Small intestine (tissue), 7 donors: ENCODE results near the gene ZNF268. TPM values are rescaled to one million over a fixed set of nuclear protein-coding genes. Genes with fewer than 3 reads are reported as not detected.
"Not testable (repeated sequence)": the region's sequence is repeated elsewhere in the genome, so short reads cannot be mapped to it uniquely, and the experiment has no call there.

ENCODE experiments used
- DNase-seq, 2 donors: peaks; one replicate each; pipeline versions ENCODE4 v3.0.0 to v3.0.0-alpha.2; 2013
- FAIRE-seq: peaks from 2 replicates; lab custom pipeline; 2012; peaks lifted over from hg19 to GRCh38; lab: Jason Lieb, UNC
- H3K27ac ChIP-seq, 3 donors: one replicate each; pipeline ENCODE4 v1.5.1; 2013; ENCODE audit warnings: low read length in 2 of 3, mild to moderate bottlenecking in 2 of 3, control low read depth in 1 of 3, inconsistent platforms in 1 of 3, low read depth in 1 of 3, moderate library complexity in 1 of 3
- H3K27me3 ChIP-seq, 3 donors: one replicate each; pipeline ENCODE4 v1.6.1; 2013; ENCODE audit warnings: low read length in 3 of 3, inconsistent platforms in 1 of 3; ENCODE audit not compliant: control insufficient read depth in 3 of 3, insufficient read depth in 3 of 3
- H3K36me3 ChIP-seq, 3 donors: one replicate each; pipeline ENCODE4 v1.6.1; 2013; ENCODE audit warnings: low read length in 3 of 3, inconsistent platforms in 1 of 3, low read depth in 1 of 3, mild to moderate bottlenecking in 1 of 3, moderate library complexity in 1 of 3; ENCODE audit not compliant: control insufficient read depth in 3 of 3, insufficient read depth in 2 of 3
- H3K4me1 ChIP-seq, 3 donors: one replicate each; pipeline ENCODE4 v1.6.1; 2013; ENCODE audit warnings: low read length in 2 of 3, inconsistent platforms in 1 of 3, low read depth in 1 of 3, mild to moderate bottlenecking in 1 of 3, moderate library complexity in 1 of 3; ENCODE audit not compliant: control insufficient read depth in 3 of 3, insufficient read depth in 2 of 3
- H3K4me3 ChIP-seq, 3 donors: one replicate each; pipeline ENCODE4 v1.5.1; 2013; ENCODE audit warnings: low read length in 3 of 3, control low read depth in 1 of 3, inconsistent platforms in 1 of 3, low read depth in 1 of 3, mild to moderate bottlenecking in 1 of 3, moderate library complexity in 1 of 3
- H3K9me3 ChIP-seq, 2 donors: one replicate each; pipeline ENCODE4 v1.6.1; 2013; ENCODE audit warnings: low read depth in 1 of 2, low read length in 1 of 2; ENCODE audit not compliant: control insufficient read depth in 2 of 2, insufficient read depth in 1 of 2
- WGBS, 3 donors: extraction: QIAGEN DNeasy Blood & Tissue Kit; methylation state at CpG; one replicate each; pipeline ENCODE4 v1.1.7; 2013; 5-methylcytosine and 5-hydroxymethylcytosine counted together
- polyA plus RNA-seq, 4 donors: library from polyadenylated mRNA; stranded (reverse) in 3 of 4; unstranded in 1 of 4; fragments of 200-250 nt in 3 of 4; fragments of 120-200 nt in 1 of 4; gene quantifications; one replicate each; pipeline versions ENCODE4 v1.2.1 to v1.2.3, GENCODE V29; 2013
- donor health status: healthy with polysubstance abuse.
- donor health status: control.
- donor health status: control.
- donor health status: Bipolar disorder and iron deficiency.
- donor health status: healthy.

ZNF268 gene
- polyA plus RNA-seq, 4 donors = 1.6 to 26.2 (median 4.9) TPM

DNA sequence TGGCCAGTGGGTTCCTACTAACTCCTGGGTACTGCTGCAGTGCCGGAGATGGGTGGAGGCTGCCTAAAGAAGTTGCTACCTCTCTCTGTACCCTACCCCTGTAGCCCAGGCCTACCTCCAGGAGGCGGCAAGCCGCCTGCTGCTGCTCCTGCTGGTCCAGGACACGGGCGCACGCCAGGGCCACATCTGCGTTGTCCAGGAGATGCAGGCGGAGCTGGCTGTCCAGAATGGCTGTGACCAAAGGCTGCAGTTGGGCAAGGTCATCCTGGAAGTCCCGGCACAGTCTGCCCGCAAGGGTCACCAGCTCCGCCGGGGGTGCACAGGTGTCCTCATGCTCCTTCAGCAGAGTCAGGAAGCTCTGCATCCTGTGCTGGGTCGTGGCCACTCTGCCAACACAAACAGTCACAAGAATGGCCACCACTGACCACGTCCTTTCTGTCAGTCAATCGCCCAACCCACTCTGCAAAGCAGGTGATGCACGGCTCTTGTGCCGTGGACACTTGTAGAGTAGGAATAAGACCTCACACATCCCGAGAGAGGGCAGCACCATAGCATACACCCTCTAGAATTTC lies 52.8 kb downstream of the ZNF268 start:
- no peaks in the 10 kb centered on the region for H3K27me3 ChIP-seq
- no peaks in the 10 kb centered on the region for H3K4me1 ChIP-seq
- H3K27ac ChIP-seq = no peak overlapping the region
- H3K36me3 ChIP-seq = no peaks in the 10 kb centered on the region
- no peak for DNase-seq
- no peak for FAIRE-seq
- no peak overlapping the region for H3K4me3 ChIP-seq
- WGBS, 3 donors = 87 to 88% (median 88%) methylated on average over 18 of the region's 18 CpGs
- peaks cover 8 to 74% of the 10 kb centered on the region in 2 donors for H3K9me3 ChIP-seq

DNA sequence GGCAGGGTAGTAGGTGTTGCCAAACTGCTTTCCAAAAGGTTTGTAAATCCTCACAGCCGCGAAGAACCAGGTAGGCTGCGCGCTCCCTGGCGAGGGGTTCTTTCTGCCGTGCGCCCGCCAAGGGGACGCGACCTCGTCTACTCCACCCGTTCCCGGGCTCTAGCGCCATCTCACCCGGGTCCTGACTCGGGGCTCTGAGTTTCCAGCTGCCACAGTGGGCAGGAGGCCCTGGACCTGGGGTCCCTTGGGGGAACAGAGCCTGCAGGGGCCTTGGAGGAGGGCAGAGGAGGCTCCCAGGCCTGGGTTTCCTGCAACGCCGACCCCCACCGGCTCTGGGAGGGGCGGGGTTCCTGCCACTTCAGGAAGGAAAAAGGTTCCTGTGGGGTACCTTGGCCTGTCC lies 53.7 kb downstream of the ZNF268 start:
- 62 to 75% (median 74%) methylated on average over 20 of the region's 20 CpGs for WGBS, 3 donors
- Histone ChIP-seq H3K4me3 (no peak overlapping the region), H3K27me3 (no peaks in the 10 kb centered on the region), H3K4me1 (no peaks in the 10 kb centered on the region), H3K36me3 (no peaks in the 10 kb centered on the region), H3K27ac (no peak overlapping the region), H3K9me3 (peaks cover 6 to 70% of the 10 kb centered on the region in 2 donors)
- DNase-seq = no peak
- FAIRE-seq = no peak

DNA sequence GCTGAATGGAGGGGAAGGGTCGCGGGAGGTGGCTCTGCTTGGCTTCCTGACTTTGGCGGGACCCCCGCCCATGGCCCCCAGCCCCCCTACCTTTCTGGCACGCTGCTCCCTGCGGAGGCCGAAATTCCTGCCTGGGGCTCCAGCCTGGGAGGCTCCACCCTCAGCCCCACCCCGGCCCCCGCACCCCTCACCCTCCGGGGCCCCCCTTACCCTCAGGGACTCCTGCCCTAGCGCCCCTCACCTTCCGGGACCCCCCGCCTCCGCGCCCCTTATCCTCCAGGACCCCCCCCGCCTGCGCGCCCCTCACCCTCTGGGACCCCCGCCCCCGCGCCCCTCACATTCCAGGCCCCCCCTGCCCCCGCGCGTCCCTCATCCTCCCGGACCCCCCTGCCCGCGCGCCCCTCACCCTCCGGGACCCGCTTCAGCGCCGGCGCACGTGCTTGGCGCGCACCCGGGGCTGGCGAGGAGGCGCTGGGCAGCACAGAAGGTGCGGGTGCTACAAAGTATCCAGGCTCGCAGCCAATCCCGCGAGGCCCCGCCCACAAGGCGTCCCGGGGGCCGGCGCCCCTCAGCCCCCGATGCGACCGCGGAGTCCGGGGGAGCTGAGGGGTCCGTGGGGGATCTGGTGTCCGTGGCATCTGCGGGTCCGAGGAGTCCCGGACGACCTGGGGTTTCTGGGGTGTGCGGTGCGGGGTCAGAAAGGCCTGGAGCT lies 54.3 kb downstream of the ZNF268 start, which contains the start of gene ANHX:
Gene ANHX, minus strand, starts transcription at position 477 of the 712 bp plus-strand sequence. CDS start 1,521 bp downstream, outside the sequence.
- Histone ChIP-seq H3K27ac (no peak within 1 kb of the TSS), H3K4me3 (no peak within 1 kb of the TSS), H3K4me1 (no peaks in the 10 kb centered on the region), H3K27me3 (no peaks in the 10 kb centered on the region), H3K9me3 (peaks cover 6 to 69% of the 10 kb centered on the region in 2 donors), H3K36me3 (no peaks in the 10 kb centered on the region)
- FAIRE-seq = no peak
- no peak for DNase-seq
- WGBS, 3 donors = 47 to 66% (median 57%) methylated on average over 45 to 61 of the region's 61 CpGs

DNA sequence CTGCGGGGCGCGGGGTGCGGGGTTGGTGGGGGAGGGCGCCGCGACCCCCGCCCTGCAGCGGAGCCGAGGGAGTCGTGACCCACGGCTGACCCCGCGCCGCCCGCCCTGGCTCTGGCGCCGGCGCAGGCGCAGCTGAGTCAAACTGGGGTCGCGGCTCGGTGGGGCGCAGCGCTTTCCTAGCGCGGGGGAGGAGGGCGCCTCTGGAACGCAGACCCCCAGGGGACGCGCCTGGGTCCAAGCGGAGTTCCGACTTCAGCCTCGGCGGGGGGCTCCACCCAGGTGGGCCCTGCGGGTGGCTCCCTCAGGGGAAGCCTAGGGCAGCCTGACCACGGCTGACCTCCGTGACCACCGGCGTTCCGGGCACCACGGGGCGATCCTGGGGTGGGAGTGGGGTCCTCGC lies 54.8 kb downstream of the ZNF268 start:
- no peaks in the 10 kb centered on the region for H3K4me1 ChIP-seq
- WGBS, 3 donors = 54 to 76% (median 70%) methylated on average over 20 to 44 of the region's 44 CpGs
- H3K4me3 ChIP-seq = no peak overlapping the region
- no peak for DNase-seq
- no peaks in the 10 kb centered on the region for H3K36me3 ChIP-seq
- no peak for FAIRE-seq
- H3K27me3 ChIP-seq = no peaks in the 10 kb centered on the region
- H3K9me3 ChIP-seq = peaks cover 6 to 65% of the 10 kb centered on the region in 2 donors
- H3K27ac ChIP-seq = no peak overlapping the region

DNA sequence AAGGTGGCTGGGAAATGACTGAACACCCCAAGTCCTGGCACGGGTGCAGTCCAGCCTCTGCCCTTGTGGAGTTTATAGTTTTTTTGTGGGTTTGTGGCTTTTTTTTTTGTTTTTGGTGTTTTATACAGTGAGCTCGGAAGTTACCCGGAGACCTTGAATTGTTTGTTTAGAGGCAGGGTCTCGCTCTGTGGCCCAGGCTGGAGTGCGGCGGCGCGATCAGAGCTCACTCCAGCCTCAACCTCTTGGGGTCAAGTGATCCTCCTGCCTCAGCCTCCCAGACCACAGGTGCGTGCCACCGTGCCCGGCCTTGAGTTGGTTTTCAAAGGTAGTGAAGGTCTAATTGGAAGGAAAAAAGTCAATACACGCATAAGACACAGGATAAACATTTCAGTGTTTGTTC lies 55.3 kb downstream of the ZNF268 start:
- H3K36me3 ChIP-seq = no peaks in the 10 kb centered on the region
- H3K9me3 ChIP-seq = peaks cover 6 to 63% of the 10 kb centered on the region in 2 donors
- no peaks in the 10 kb centered on the region for H3K27me3 ChIP-seq
- 89 to 93% (median 93%) methylated on average over 12 of the region's 12 CpGs for WGBS, 3 donors
- H3K4me3 ChIP-seq = no peak overlapping the region
- no peak for DNase-seq
- H3K27ac ChIP-seq = no peak overlapping the region
- FAIRE-seq = no peak
- H3K4me1 ChIP-seq = no peaks in the 10 kb centered on the region

DNA sequence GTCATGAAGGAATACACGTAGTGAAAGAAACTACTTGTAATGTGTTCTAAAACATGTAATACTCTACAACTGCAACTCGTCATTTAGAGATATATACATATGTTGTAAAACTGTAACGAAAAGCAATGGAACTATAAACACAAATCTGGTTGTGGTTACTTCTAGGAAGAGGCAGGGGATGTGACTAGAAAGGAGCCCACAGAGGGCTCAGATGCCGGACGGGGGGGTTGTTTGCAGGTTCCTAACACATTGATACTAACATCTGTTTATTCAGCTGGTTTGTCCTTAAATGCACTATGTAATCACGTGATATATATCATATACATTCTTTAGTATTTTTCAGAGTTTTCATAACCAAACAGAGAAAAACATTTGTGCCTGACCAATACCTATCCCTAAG lies 70.4 kb downstream of the ZNF268 start:
- WGBS, 3 donors = 60 to 69% (median 65%) methylated on average over 6 of the region's 6 CpGs
- no peak for FAIRE-seq

DNA sequence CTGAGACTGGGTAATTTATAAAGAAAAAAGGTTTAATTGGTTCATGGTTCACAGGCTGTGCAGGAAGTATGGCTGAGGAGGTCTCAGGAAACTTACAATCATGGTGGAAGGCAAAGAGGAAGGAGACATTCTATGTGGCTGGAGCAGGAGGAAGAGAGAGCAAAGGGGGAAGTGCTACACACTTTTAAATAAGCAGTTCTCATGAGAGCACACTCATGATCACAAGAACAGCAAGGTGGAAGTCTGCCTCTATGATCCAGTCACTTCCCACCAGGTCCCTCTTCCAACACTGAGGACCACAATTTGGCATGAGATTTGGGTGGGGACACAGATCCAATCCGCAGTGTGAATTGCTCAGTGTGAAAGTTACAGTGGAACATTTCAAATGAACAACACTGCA lies 74.5 kb downstream of the ZNF268 start:
- not testable (repeated sequence) for H3K27me3 ChIP-seq, H3K36me3 ChIP-seq, H3K4me3 ChIP-seq, FAIRE-seq, H3K4me1 ChIP-seq, DNase-seq, H3K27ac ChIP-seq
- H3K9me3 ChIP-seq = peaks cover 0 to 16% of the 10 kb centered on the region in 2 donors
- 31 to 40% (median 34%) methylated on average over 1 of the region's 1 CpG for WGBS, 3 donors

More for the DNA sequence above, 70.4 kb downstream of the ZNF268 start:
- no peaks in the 10 kb centered on the region for H3K27me3 ChIP-seq
- DNase-seq = no peak
- peaks cover 0 to 10% of the 10 kb centered on the region in 2 donors for H3K9me3 ChIP-seq
- no peak overlapping the region for H3K4me3 ChIP-seq
- H3K36me3 ChIP-seq = no peaks in the 10 kb centered on the region
- no peak overlapping the region for H3K27ac ChIP-seq
- H3K4me1 ChIP-seq = no peaks in the 10 kb centered on the region

DNA sequence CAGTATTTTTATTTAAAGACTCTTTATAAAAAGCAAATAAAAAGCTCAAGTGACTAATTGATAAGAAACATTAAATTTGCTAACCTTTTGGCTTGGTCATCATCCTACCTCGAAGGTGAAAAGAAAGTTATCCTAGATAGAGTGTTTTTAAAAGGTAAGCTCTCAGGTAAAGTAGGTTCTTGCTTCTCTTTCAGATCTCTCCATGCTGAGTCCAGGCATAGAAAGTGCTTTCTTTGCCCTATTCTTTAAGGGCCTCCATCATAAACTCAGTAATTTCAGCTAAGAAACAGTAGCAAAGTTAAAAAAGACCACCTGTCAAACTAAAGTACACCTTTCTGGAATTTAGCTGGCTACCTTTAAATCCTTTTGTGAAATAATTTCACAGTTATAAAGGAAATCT lies 75.0 kb downstream of the ZNF268 start:
- Histone ChIP-seq H3K36me3 (no peaks in the 10 kb centered on the region), H3K9me3 (peaks cover 0 to 16% of the 10 kb centered on the region in 2 donors), H3K27me3 (no peaks in the 10 kb centered on the region), H3K27ac (no peak overlapping the region), H3K4me1 (no peaks in the 10 kb centered on the region), H3K4me3 (no peak overlapping the region)
- DNase-seq (no peak), FAIRE-seq (no peak)
- 25 to 32% (median 30%) methylated on average over 1 of the region's 1 CpG for WGBS, 3 donors
